GM12873 (cell line): ENCODE data around the gene FAM110D.

ENCODE experiments used
- CTCF ChIP-seq: IDR thresholded peaks from 2 replicates; pipeline ENCODE4 v1.5.1; 2012; ENCODE audit warnings: low read depth, mild to moderate bottlenecking, moderate library complexity, low read length, control low read depth; ENCODE audit not compliant: insufficient read depth; ENCODE audit errors: missing control alignments

FAM110D gene

GRCh38 chr1:26119892-26120608 lies 38.8 kb upstream of the FAM110D start:
- no peak for TF ChIP-seq CTCF

- TF ChIP-seq CTCF = no peak
Measured at GRCh38 chr1:26121854-26122773, 36.8 kb upstream of the FAM110D start.

- no peak for TF ChIP-seq CTCF
Measured at GRCh38 chr1:26122988-26123973, 35.6 kb upstream of the FAM110D start.

GRCh38 chr1:26124418-26125331 lies 34.2 kb upstream of the FAM110D start:
- no peak for TF ChIP-seq CTCF

GRCh38 chr1:26125382-26125781 lies 33.5 kb upstream of the FAM110D start:
- no peak for TF ChIP-seq CTCF

GRCh38 chr1:26125946-26126320 lies 32.9 kb upstream of the FAM110D start:
- TF ChIP-seq CTCF = no peak
